ENCODE measurements around the gene APPL2. TPM values are rescaled to one million over a fixed set of nuclear protein-coding genes. Genes with fewer than 3 reads are reported as not detected.
A peak's percentile ranks its signal among the peaks of the same experiment; 100 is the strongest.

APPL2 gene
- total and polyA plus RNA-seq, 4 donors, result 61.3 to 80.8 (median 71.0) TPM

- Histone ChIP-seq H3K27me3 (ENCODE audit: control insufficient read depth, insufficient read depth, low read length) (no peaks in the 10 kb centered on the region), H3K4me1 (ENCODE audit: control insufficient read depth, insufficient read depth, low read length) (no peaks in the 10 kb centered on the region), H3K4me3 (ENCODE audit: low read depth, low read length) (no peak overlapping the region), H3K36me3 (ENCODE audit: control insufficient read depth, insufficient read depth, low read length) (no peaks in the 10 kb centered on the region), H3K9me3 (ENCODE audit: control insufficient read depth, insufficient read depth, low read length) (no peaks in the 10 kb centered on the region), H3K27ac (ENCODE audit: low read depth, low read length) (no peak overlapping the region)
- no CpG with 5 or more reads among the region's 2 CpGs for WGBS (ENCODE audit: insufficient coverage)
- DNase-seq (ENCODE audit: low read depth in 4 of 6, low spot score in 6 of 6), result no peak
Observed at GRCh38 chr12:105273601-105274000, 37.6 kb upstream of the APPL2 start.

GRCh38 chr12:105272814-105273416, 36.9 kb upstream of the APPL2 start:
- DNase-seq (ENCODE audit: low read depth in 4 of 6, low spot score in 6 of 6), result no peak
- no peaks in the 10 kb centered on the region for H3K36me3 ChIP-seq (ENCODE audit: control insufficient read depth, insufficient read depth, low read length)
- H3K27me3 ChIP-seq (ENCODE audit: control insufficient read depth, insufficient read depth, low read length), result no peaks in the 10 kb centered on the region
- no peak overlapping the region for H3K27ac ChIP-seq (ENCODE audit: low read depth, low read length)
- no CpG with 5 or more reads among the region's 4 CpGs for WGBS (ENCODE audit: insufficient coverage)
- no peak overlapping the region for H3K4me3 ChIP-seq (ENCODE audit: low read depth, low read length)
- H3K9me3 ChIP-seq (ENCODE audit: control insufficient read depth, insufficient read depth, low read length), result no peaks in the 10 kb centered on the region
- no peaks in the 10 kb centered on the region for H3K4me1 ChIP-seq (ENCODE audit: control insufficient read depth, insufficient read depth, low read length)

GRCh38 chr12:105272152-105272551, 36.2 kb upstream of the APPL2 start:
- Histone ChIP-seq H3K4me1 (ENCODE audit: control insufficient read depth, insufficient read depth, low read length) (no peaks in the 10 kb centered on the region), H3K9me3 (ENCODE audit: control insufficient read depth, insufficient read depth, low read length) (no peaks in the 10 kb centered on the region), H3K4me3 (ENCODE audit: low read depth, low read length) (no peak overlapping the region), H3K36me3 (ENCODE audit: control insufficient read depth, insufficient read depth, low read length) (no peaks in the 10 kb centered on the region), H3K27ac (ENCODE audit: low read depth, low read length) (no peak overlapping the region), H3K27me3 (ENCODE audit: control insufficient read depth, insufficient read depth, low read length) (no peaks in the 10 kb centered on the region)
- WGBS (ENCODE audit: insufficient coverage), result no CpG with 5 or more reads among the region's 3 CpGs
- no peak for DNase-seq (ENCODE audit: low read depth in 4 of 6, low spot score in 6 of 6)

GRCh38 chr12:105271364-105271763, 35.4 kb upstream of the APPL2 start:
- H3K36me3 ChIP-seq (ENCODE audit: control insufficient read depth, insufficient read depth, low read length), result no peaks in the 10 kb centered on the region
- no peak overlapping the region for H3K27ac ChIP-seq (ENCODE audit: low read depth, low read length)
- no peak overlapping the region for H3K4me3 ChIP-seq (ENCODE audit: low read depth, low read length)
- H3K27me3 ChIP-seq (ENCODE audit: control insufficient read depth, insufficient read depth, low read length), result no peaks in the 10 kb centered on the region
- WGBS (ENCODE audit: insufficient coverage), result no CpG with 5 or more reads among the region's 1 CpG
- no peaks in the 10 kb centered on the region for H3K4me1 ChIP-seq (ENCODE audit: control insufficient read depth, insufficient read depth, low read length)
- no peak for DNase-seq (ENCODE audit: low read depth in 4 of 6, low spot score in 6 of 6)
- no peaks in the 10 kb centered on the region for H3K9me3 ChIP-seq (ENCODE audit: control insufficient read depth, insufficient read depth, low read length)

GRCh38 chr12:105270671-105271255, 34.8 kb upstream of the APPL2 start:
- no peak overlapping the region for H3K27ac ChIP-seq (ENCODE audit: low read depth, low read length)
- no peak for DNase-seq (ENCODE audit: low read depth in 4 of 6, low spot score in 6 of 6)
- no peaks in the 10 kb centered on the region for H3K4me1 ChIP-seq (ENCODE audit: control insufficient read depth, insufficient read depth, low read length)
- no peak overlapping the region for H3K4me3 ChIP-seq (ENCODE audit: low read depth, low read length)
- H3K27me3 ChIP-seq (ENCODE audit: control insufficient read depth, insufficient read depth, low read length), result no peaks in the 10 kb centered on the region
- no peaks in the 10 kb centered on the region for H3K9me3 ChIP-seq (ENCODE audit: control insufficient read depth, insufficient read depth, low read length)
- no CpG with 5 or more reads among the region's 4 CpGs for WGBS (ENCODE audit: insufficient coverage)
- H3K36me3 ChIP-seq (ENCODE audit: control insufficient read depth, insufficient read depth, low read length), result no peaks in the 10 kb centered on the region

GRCh38 chr12:105267711-105268110, 31.7 kb upstream of the APPL2 start:
- Histone ChIP-seq H3K27me3 (ENCODE audit: control insufficient read depth, insufficient read depth, low read length) (no peaks in the 10 kb centered on the region), H3K4me3 (ENCODE audit: low read depth, low read length) (no peak overlapping the region), H3K4me1 (ENCODE audit: control insufficient read depth, insufficient read depth, low read length) (no peaks in the 10 kb centered on the region), H3K27ac (ENCODE audit: low read depth, low read length) (no peak overlapping the region), H3K9me3 (ENCODE audit: control insufficient read depth, insufficient read depth, low read length) (no peaks in the 10 kb centered on the region), H3K36me3 (ENCODE audit: control insufficient read depth, insufficient read depth, low read length) (no peaks in the 10 kb centered on the region)
- DNase-seq (ENCODE audit: low read depth in 4 of 6, low spot score in 6 of 6), result no peak
- WGBS (ENCODE audit: insufficient coverage), result no CpG with 5 or more reads among the region's 4 CpGs

GRCh38 chr12:105264771-105265170, 28.8 kb upstream of the APPL2 start:
- no peak for DNase-seq (ENCODE audit: low read depth in 4 of 6, low spot score in 6 of 6)
- Histone ChIP-seq H3K4me3 (ENCODE audit: low read depth, low read length) (no peak overlapping the region), H3K36me3 (ENCODE audit: control insufficient read depth, insufficient read depth, low read length) (no peaks in the 10 kb centered on the region), H3K27ac (ENCODE audit: low read depth, low read length) (no peak overlapping the region), H3K9me3 (ENCODE audit: control insufficient read depth, insufficient read depth, low read length) (no peaks in the 10 kb centered on the region), H3K4me1 (ENCODE audit: control insufficient read depth, insufficient read depth, low read length) (no peaks in the 10 kb centered on the region), H3K27me3 (ENCODE audit: control insufficient read depth, insufficient read depth, low read length) (no peaks in the 10 kb centered on the region)
- no CpG with 5 or more reads among the region's 4 CpGs for WGBS (ENCODE audit: insufficient coverage)

GRCh38 chr12:105262461-105263184, 26.6 kb upstream of the APPL2 start:
- H3K4me3 ChIP-seq (ENCODE audit: low read depth, low read length), result no peak overlapping the region
- no peak for DNase-seq (ENCODE audit: low read depth in 4 of 6, low spot score in 6 of 6)
- H3K9me3 ChIP-seq (ENCODE audit: control insufficient read depth, insufficient read depth, low read length), result no peaks in the 10 kb centered on the region
- no peaks in the 10 kb centered on the region for H3K36me3 ChIP-seq (ENCODE audit: control insufficient read depth, insufficient read depth, low read length)
- 87% methylated on average over 2 of the region's 6 CpGs for WGBS (ENCODE audit: insufficient coverage)
- no peaks in the 10 kb centered on the region for H3K4me1 ChIP-seq (ENCODE audit: control insufficient read depth, insufficient read depth, low read length)
- H3K27ac ChIP-seq (ENCODE audit: low read depth, low read length), result no peak overlapping the region
- H3K27me3 ChIP-seq (ENCODE audit: control insufficient read depth, insufficient read depth, low read length), result no peaks in the 10 kb centered on the region

- no peaks in the 10 kb centered on the region for H3K36me3 ChIP-seq (ENCODE audit: control insufficient read depth, insufficient read depth, low read length)
- no peaks in the 10 kb centered on the region for H3K27me3 ChIP-seq (ENCODE audit: control insufficient read depth, insufficient read depth, low read length)
- H3K27ac ChIP-seq (ENCODE audit: low read depth, low read length), result no peak overlapping the region
- no peak overlapping the region for H3K4me3 ChIP-seq (ENCODE audit: low read depth, low read length)
- WGBS (ENCODE audit: insufficient coverage), result no CpG with 5 or more reads among the region's 2 CpGs
- peak in 1 of 6 donors; percentile 74 for DNase-seq (ENCODE audit: low read depth in 4 of 6, low spot score in 6 of 6)
- H3K9me3 ChIP-seq (ENCODE audit: control insufficient read depth, insufficient read depth, low read length), result no peaks in the 10 kb centered on the region
- H3K4me1 ChIP-seq (ENCODE audit: control insufficient read depth, insufficient read depth, low read length), result no peaks in the 10 kb centered on the region
Observed at GRCh38 chr12:105261010-105261409, 25.0 kb upstream of the APPL2 start.

GRCh38 chr12:105259226-105259625, 23.3 kb upstream of the APPL2 start:
- H3K27ac ChIP-seq (ENCODE audit: low read depth, low read length), result no peak overlapping the region
- DNase-seq (ENCODE audit: low read depth in 4 of 6, low spot score in 6 of 6), result no peak
- no peaks in the 10 kb centered on the region for H3K36me3 ChIP-seq (ENCODE audit: control insufficient read depth, insufficient read depth, low read length)
- 75% methylated on average over 2 of the region's 3 CpGs for WGBS (ENCODE audit: insufficient coverage)
- no peaks in the 10 kb centered on the region for H3K9me3 ChIP-seq (ENCODE audit: control insufficient read depth, insufficient read depth, low read length)
- H3K4me3 ChIP-seq (ENCODE audit: low read depth, low read length), result no peak overlapping the region
- no peaks in the 10 kb centered on the region for H3K4me1 ChIP-seq (ENCODE audit: control insufficient read depth, insufficient read depth, low read length)
- no peaks in the 10 kb centered on the region for H3K27me3 ChIP-seq (ENCODE audit: control insufficient read depth, insufficient read depth, low read length)

Measured in spinal cord (tissue), 10 donors.